ENCODE measurements around the gene GPHN. TPM values are rescaled to one million over a fixed set of nuclear protein-coding genes. Genes with fewer than 3 reads are reported as not detected.

The GPHN gene
- total RNA-seq, 1 donor from 2014 or later, result 28.5 TPM

DNA sequence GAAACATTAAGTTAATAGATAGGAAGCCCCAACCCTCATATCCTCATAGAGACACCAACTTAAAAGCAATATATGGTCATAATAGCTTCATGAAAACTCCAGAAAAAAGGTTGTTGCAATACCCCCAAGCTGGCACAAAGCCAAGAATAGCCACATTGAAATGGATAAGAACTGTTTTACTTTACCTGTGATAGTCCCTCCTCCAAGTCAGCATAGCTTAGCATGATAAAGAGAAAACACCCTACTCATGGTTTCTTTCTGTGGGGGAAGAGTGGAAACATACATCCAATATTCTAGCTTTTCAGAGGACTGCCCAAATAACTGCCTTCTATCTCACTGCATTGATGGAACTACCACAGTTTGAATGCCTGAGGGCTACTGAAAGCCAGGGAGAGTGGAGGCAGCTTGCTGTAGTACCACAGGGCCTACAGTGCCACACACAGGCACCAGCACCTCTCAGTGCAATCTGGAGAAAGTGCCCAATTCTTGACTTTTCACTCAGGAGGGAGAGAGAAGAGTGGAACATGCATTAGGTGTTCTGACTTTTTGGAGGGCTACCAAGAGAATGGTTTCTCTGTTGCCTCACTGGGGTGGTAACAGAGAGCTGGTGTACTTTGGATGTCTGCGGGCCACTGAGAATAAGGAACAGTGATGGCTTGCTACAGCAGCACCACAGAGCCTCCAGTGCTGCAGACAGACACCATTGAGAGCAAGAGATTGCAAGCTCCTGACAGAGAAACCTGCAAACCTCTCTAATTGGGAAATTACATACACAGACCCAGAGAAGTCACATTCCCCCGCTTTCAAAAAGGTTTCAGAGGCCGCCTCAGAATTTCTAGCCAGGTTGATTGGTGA lies 524.2 kb downstream of the GPHN start:
- ATAC-seq (no peak), DNase-seq (no peak)
- intact Hi-C loops (cut with DNase I), result no loop called here
- H3K9me3 ChIP-seq, result no peaks in the 10 kb centered on the region
- no peaks in the 10 kb centered on the region for H3K27me3 ChIP-seq
- TF ChIP-seq, protein P1, sequence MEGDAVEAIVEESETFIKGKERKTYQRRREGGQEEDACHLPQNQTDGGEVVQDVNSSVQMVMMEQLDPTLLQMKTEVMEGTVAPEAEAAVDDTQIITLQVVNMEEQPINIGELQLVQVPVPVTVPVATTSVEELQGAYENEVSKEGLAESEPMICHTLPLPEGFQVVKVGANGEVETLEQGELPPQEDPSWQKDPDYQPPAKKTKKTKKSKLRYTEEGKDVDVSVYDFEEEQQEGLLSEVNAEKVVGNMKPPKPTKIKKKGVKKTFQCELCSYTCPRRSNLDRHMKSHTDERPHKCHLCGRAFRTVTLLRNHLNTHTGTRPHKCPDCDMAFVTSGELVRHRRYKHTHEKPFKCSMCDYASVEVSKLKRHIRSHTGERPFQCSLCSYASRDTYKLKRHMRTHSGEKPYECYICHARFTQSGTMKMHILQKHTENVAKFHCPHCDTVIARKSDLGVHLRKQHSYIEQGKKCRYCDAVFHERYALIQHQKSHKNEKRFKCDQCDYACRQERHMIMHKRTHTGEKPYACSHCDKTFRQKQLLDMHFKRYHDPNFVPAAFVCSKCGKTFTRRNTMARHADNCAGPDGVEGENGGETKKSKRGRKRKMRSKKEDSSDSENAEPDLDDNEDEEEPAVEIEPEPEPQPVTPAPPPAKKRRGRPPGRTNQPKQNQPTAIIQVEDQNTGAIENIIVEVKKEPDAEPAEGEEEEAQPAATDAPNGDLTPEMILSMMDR (IDR thresholded peaks at IDR 0.05), result no peak
- H3K36me3 ChIP-seq, result no peaks in the 10 kb centered on the region
- no peak overlapping the region for H3K4me3 ChIP-seq
- no peak overlapping the region for H3K27ac ChIP-seq
- H3K4me1 ChIP-seq, result no peaks in the 10 kb centered on the region

DNA sequence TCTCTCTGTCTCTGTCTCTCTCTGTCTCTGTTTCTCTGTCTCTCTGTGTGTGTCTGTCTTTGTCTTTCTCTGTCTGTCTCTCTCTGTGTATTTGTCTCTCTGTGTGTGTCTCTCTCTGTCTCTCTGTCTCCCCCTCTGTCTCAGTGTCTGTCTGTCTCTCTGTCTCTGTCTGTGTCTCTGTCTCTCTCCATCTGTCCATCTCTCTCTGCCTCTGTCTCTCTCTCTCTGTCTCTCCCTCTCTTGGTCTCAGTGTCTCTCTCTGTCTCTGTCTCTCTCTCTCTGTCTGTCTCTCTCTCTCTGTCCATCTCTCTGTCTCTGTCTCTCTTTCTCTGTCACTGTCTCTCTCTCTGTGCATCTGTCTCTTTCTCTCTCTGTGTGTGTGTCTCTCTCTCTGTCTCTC lies 537.5 kb downstream of the GPHN start:
- TF ChIP-seq, protein P1 (IDR thresholded peaks at IDR 0.05), result no peak
- H3K27ac ChIP-seq, result no peak overlapping the region
- no peak for ATAC-seq
- no peak overlapping the region for H3K4me3 ChIP-seq
- H3K9me3 ChIP-seq, result no peaks in the 10 kb centered on the region
- intact Hi-C loops (cut with DNase I), result no loop called here
- no peak for DNase-seq
- H3K36me3 ChIP-seq, result no peaks in the 10 kb centered on the region
- no peaks in the 10 kb centered on the region for H3K27me3 ChIP-seq
- H3K4me1 ChIP-seq, result no peaks in the 10 kb centered on the region

DNA sequence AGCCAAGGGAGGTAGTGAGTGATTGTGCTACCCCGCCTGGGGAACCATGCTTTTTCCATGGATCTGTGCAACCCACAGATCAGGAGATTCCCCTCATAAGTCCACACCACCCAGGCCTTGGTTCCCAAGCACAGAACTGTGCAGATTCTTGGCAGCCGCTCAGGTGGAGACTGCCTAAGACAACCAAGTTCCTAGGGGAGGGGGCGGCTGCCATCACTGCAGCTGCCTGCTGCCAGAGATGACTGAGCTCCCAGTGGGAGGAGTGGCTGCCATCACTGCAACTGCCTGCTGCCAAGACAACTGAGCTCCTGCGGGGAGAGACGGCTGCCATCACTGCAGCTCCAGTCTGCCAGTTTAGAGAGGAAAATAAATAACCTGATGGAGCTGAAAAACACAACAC lies 542.9 kb downstream of the GPHN start:
- Histone ChIP-seq H3K27me3 (no peaks in the 10 kb centered on the region), H3K27ac (no peak overlapping the region), H3K36me3 (no peaks in the 10 kb centered on the region), H3K9me3 (no peaks in the 10 kb centered on the region), H3K4me3 (no peak overlapping the region), H3K4me1 (no peaks in the 10 kb centered on the region)
- intact Hi-C loops (cut with DNase I), result no loop called here
- DNase-seq (no peak), ATAC-seq (no peak)
- TF ChIP-seq, protein P1 (IDR thresholded peaks at IDR 0.05), result no peak

DNA sequence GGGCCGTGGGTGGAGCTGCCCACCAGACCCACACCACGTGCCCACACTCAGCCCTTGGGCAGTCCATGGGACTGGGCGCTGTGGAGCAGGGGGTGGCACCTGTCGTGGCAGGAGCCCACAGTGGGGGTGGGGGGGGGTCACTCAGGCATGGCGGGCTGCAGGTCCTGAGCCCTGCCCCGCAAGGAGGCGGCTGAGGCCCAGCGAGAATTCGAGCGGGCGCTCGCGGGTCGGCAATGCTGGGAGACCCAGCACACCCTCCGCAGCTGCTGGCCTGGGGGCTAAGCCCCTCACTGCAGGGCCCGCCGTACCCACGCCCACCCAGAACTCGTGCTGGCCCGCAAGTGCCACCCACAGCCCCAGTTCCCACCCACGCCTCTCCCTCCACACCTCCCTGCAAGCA lies 548.7 kb downstream of the GPHN start:
- no peaks in the 10 kb centered on the region for H3K4me1 ChIP-seq
- intact Hi-C loops (cut with DNase I), result no loop called here
- no peaks in the 10 kb centered on the region for H3K36me3 ChIP-seq
- H3K9me3 ChIP-seq, result no peaks in the 10 kb centered on the region
- ATAC-seq, result peak; percentile 40
- no peaks in the 10 kb centered on the region for H3K27me3 ChIP-seq
- peak; percentile 48 for DNase-seq
- no peak overlapping the region for H3K4me3 ChIP-seq
- no peak overlapping the region for H3K27ac ChIP-seq
- TF ChIP-seq, protein P1 (IDR thresholded peaks at IDR 0.05), result no peak

DNA sequence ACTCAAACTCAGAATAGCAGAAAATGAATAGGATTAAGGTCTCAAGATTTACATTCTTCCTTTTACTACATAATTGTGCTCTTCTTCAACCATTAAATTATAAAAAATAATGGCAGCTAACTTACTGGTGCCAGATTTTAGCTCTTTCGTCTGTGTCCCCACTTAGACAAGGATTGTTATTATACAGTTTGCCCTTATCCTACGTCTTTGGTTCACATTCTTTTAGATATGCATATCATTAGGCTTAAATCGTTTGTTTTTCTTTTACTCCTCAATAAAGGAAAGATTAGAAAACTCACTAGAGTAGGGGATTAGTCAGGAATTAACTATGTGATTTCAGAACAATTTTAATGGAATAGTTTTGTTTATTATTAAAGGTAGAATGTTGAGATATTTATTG lies 551.6 kb downstream of the GPHN start:
- intact Hi-C loops (cut with DNase I), result no loop called here
- Histone ChIP-seq H3K9me3 (no peaks in the 10 kb centered on the region), H3K4me1 (no peaks in the 10 kb centered on the region), H3K27ac (no peak overlapping the region), H3K4me3 (no peak overlapping the region), H3K36me3 (no peaks in the 10 kb centered on the region), H3K27me3 (no peaks in the 10 kb centered on the region)
- ATAC-seq, result no peak
- TF ChIP-seq, protein P1 (IDR thresholded peaks at IDR 0.05), result no peak
- no peak for DNase-seq
